8988T (cell line): Measurements from ENCODE around the gene IPO9.
"Not testable (repeated sequence)": the region's sequence is repeated elsewhere in the genome, so short reads cannot be mapped to it uniquely, and the experiment has no call there.

ENCODE experiments used
- DNase-seq: peaks from one replicate; pipeline ENCODE4 v3.0.0; 2011

Gene IPO9

GRCh38 chr1:201889090-201889968, 60.4 kb downstream of the IPO9 start:
- no peak for DNase-seq

GRCh38 chr1:201890223-201890622, 61.3 kb downstream of the IPO9 start:
- DNase-seq = no peak

GRCh38 chr1:201890806-201891450, 62.0 kb downstream of the IPO9 start:
- DNase-seq = no peak

- no peak for DNase-seq
Measured at GRCh38 chr1:201891451-201892045, 62.6 kb downstream of the IPO9 start.

- no peak for DNase-seq
Measured at GRCh38 chr1:201892211-201892610, 63.3 kb downstream of the IPO9 start.

GRCh38 chr1:201893431-201893830, 64.5 kb downstream of the IPO9 start:
- DNase-seq = no peak

GRCh38 chr1:201894343-201895119, 65.6 kb downstream of the IPO9 start:
- no peak for DNase-seq

GRCh38 chr1:201895120-201895665, 66.2 kb downstream of the IPO9 start:
- DNase-seq = no peak

- DNase-seq = peak; percentile 88
Measured at GRCh38 chr1:201895913-201896807, 67.2 kb downstream of the IPO9 start.

- DNase-seq = no peak
Measured at GRCh38 chr1:201896951-201897391, 68.0 kb downstream of the IPO9 start.

GRCh38 chr1:201898240-201898894, 69.4 kb downstream of the IPO9 start:
- no peak for DNase-seq

GRCh38 chr1:201898992-201899391, 70.0 kb downstream of the IPO9 start:
- no peak for DNase-seq

- DNase-seq = no peak
Measured at GRCh38 chr1:201899683-201900429, 70.9 kb downstream of the IPO9 start.

- no peak for DNase-seq
Measured at GRCh38 chr1:201900476-201900875, 71.5 kb downstream of the IPO9 start.

- not testable (repeated sequence) for DNase-seq
Measured at GRCh38 chr1:201901036-201901435, 72.1 kb downstream of the IPO9 start.

GRCh38 chr1:201902198-201902597, 73.2 kb downstream of the IPO9 start:
- DNase-seq = no peak

- DNase-seq = no peak
Measured at GRCh38 chr1:201903135-201903534, 74.2 kb downstream of the IPO9 start.

- DNase-seq = no peak
Measured at GRCh38 chr1:201904579-201904978, 75.6 kb downstream of the IPO9 start.

GRCh38 chr1:201905234-201905890, 76.4 kb downstream of the IPO9 start:
- peak; percentile 2 for DNase-seq

- no peak for DNase-seq
Measured at GRCh38 chr1:201906336-201906735, 77.4 kb downstream of the IPO9 start.
